HepG2 (cell line): ENCODE data around the gene CDH13. TPM values are rescaled to one million over a fixed set of nuclear protein-coding genes. Genes with fewer than 3 reads are reported as not detected.

Source experiments
- ATAC-seq: fragments of 200-7000 bp; cut with Tn5 transposase; 3 replicates; pipeline ENCODE4 v1.9.1; 2020; ENCODE audit warnings: mild to moderate bottlenecking, moderate library complexity
- BruUV-seq: library from RNA; stranded (reverse); fragments of 400-500 nt; replicated peaks from 2 replicates; lab custom pipeline; 2021; lab: Mats Ljungman, UMichigan
- CTCF ChIA-PET: fragments of 300-600 bp; formaldehyde crosslinking; extraction: SDS; loops from one replicate; lab custom pipeline; 2021; ENCODE audit warnings: low total read pairs, inconsistent platforms, low intra/inter-chr PET ratio; lab: Yijun Ruan, JAX
- POLR2A ChIA-PET: fragments of 350-600 bp; sonication (Branson Sonifier 250); formaldehyde crosslinking; loops from one replicate; lab custom pipeline; 2020; ENCODE audit warnings: antibody characterized with exemption, inconsistent platforms; lab: Yijun Ruan, JAX
- DNase-seq: peaks from one replicate; pipeline ENCODE4 v3.0.0-alpha.2; 2015; ENCODE audit warnings: low spot score
- FAIRE-seq: peaks from 3 replicates; lab custom pipeline; 2011; peaks lifted over from hg19 to GRCh38; lab: Jason Lieb, UNC
- H2AFZ ChIP-seq: one replicate; pipeline ENCODE4 v1.6.1; 2011; ENCODE audit warnings: low read length, inconsistent platforms
- H3K27ac ChIP-seq: fragments of 300-600 bp; 3 replicates; pipeline ENCODE4 v1.8.0; 2011; ENCODE audit warnings: mixed run types, mild to moderate bottlenecking, mixed read lengths, low read length, inconsistent platforms; ENCODE audit not compliant: insufficient read depth; ENCODE audit errors: extremely low read length
- H3K27me3 ChIP-seq, 2 experiments: fragments of 200-600 bp in 1 of 2; 2 replicates in 1 of 2; 3 replicates in 1 of 2; pipeline versions ENCODE4 v1.6.0 to v1.8.0; 2011; ENCODE audit warnings: low read length in 2 of 2, mild to moderate bottlenecking in 2 of 2, moderate library complexity in 2 of 2, inconsistent platforms in 1 of 2; ENCODE audit not compliant: insufficient read depth in 2 of 2, control insufficient read depth in 1 of 2
- H3K36me3 ChIP-seq, 2 experiments: fragments of 200-600 bp in 1 of 2; replicated peaks in 1 of 2; 2 replicates in 1 of 2; 3 replicates in 1 of 2; pipeline versions ENCODE4 v1.5.1 to v1.8.0; 2011; ENCODE audit warnings: low read length in 2 of 2, inconsistent platforms in 1 of 2; ENCODE audit not compliant: insufficient read depth in 2 of 2, control insufficient read depth in 1 of 2
- H3K4me1 ChIP-seq: 2 replicates; pipeline ENCODE4 v1.5.1; 2012; ENCODE audit warnings: low read length, inconsistent platforms; ENCODE audit not compliant: insufficient read depth
- H3K4me2 ChIP-seq: 2 replicates; pipeline ENCODE4 v1.6.0; 2011; ENCODE audit warnings: low read depth, low read length, inconsistent platforms
- H3K4me3 ChIP-seq, 3 experiments: fragments of 200-600 bp in 1 of 3; sonication (generic), shearing (Covaris generic) in 1 of 3; replicated peaks in 1 of 3; 2 replicates each; pipeline ENCODE4 v1.5.1; 2011 to 2016; ENCODE audit warnings: low read length in 3 of 3, inconsistent platforms in 2 of 3, low read depth in 2 of 3, mild to moderate bottlenecking in 2 of 3, control low read depth in 1 of 3, mixed read lengths in 1 of 3; ENCODE audit not compliant: insufficient read depth in 1 of 3
- H3K79me2 ChIP-seq: one replicate; pipeline ENCODE4 v1.6.1; 2011; ENCODE audit warnings: low read length, inconsistent platforms; ENCODE audit not compliant: insufficient read depth
- H3K9ac ChIP-seq: 2 replicates; pipeline ENCODE4 v1.6.0; 2011; ENCODE audit warnings: mild to moderate bottlenecking, low read depth, low read length, inconsistent platforms; ENCODE audit not compliant: insufficient read depth
- H3K9me3 ChIP-seq: 2 replicates; pipeline ENCODE4 v1.5.1; 2012; ENCODE audit warnings: mild to moderate bottlenecking, low read length
- H4K20me1 ChIP-seq: 2 replicates; pipeline ENCODE4 v1.6.0; 2011; ENCODE audit warnings: inconsistent platforms, mild to moderate bottlenecking, low read length, moderate library complexity; ENCODE audit not compliant: insufficient read depth
- ATF7 ChIP-seq, 2 experiments: fragments of 450-650 bp in 1 of 2; sonication (generic) in 1 of 2; formaldehyde crosslinking in 1 of 2; IDR thresholded peaks; 2 replicates each; pipeline versions ENCODE4 v1.4.0 to v1.6.1; 2016 to 2020; ENCODE audit warnings: antibody characterized with exemption in 1 of 2, mild to moderate bottlenecking in 1 of 2, missing genetic modification reagents in 1 of 2
- GATAD2A ChIP-seq: IDR thresholded peaks from 2 replicates; pipeline ENCODE4 v1.6.1; 2016
- HMG20A ChIP-seq: IDR thresholded peaks from 2 replicates; pipeline ENCODE4 v1.6.1; 2016; ENCODE audit warnings: borderline replicate concordance
- KAT7 ChIP-seq: IDR thresholded peaks from 2 replicates; pipeline ENCODE4 v1.6.1; 2018; ENCODE audit warnings: borderline replicate concordance, missing compliant biosample characterization
- NFYC ChIP-seq: IDR thresholded peaks from 2 replicates; pipeline ENCODE4 v1.6.1; 2016; ENCODE audit warnings: missing genetic modification reagents, missing compliant biosample characterization
- ZNF766 ChIP-seq: sonication (generic); formaldehyde crosslinking; IDR thresholded peaks from 2 replicates; pipeline ENCODE4 v1.5.0; 2020; ENCODE audit warnings: missing genetic modification reagents, borderline replicate concordance
- ZNF788 ChIP-seq: sonication (generic); formaldehyde crosslinking; IDR thresholded peaks from 2 replicates; pipeline ENCODE4 v1.5.0; 2020; ENCODE audit warnings: mild to moderate bottlenecking, missing genetic modification reagents, borderline replicate concordance
- WGBS: methylation state at CpG from one replicate; pipeline ENCODE4 v1.1.6; 2017; ENCODE audit warnings: low lambda C conversion rate; 5-methylcytosine and 5-hydroxymethylcytosine counted together
- in situ Hi-C: cut with HindIII; loops from 2 replicates; pipeline ENCODE4 v1.10.0; 2017; ENCODE audit warnings: low pct_unique_long_range_greater_than_20kb; ENCODE audit not compliant: extremely low pct_ligation_motif_present
- intact Hi-C: fragments of 100-400 bp; cut with micrococcal nuclease; formaldehyde crosslinking; loops from one replicate; pipeline ENCODE4 v1.10.0; 2022; ENCODE audit not compliant: unreplicated experiment
- polyA plus RNA-seq, 8 experiments: library from polyadenylated mRNA; depleted of rRNA in 3 of 8; stranded (reverse) in 7 of 8; unstranded in 1 of 8; fragments of >200 nt; fragmentation: Illumina TruSeq in 4 of 8; extraction: Trizol in 4 of 8; gene quantifications; 2 replicates each; pipeline versions ENCODE4 v1.2.1 to v1.2.3, GENCODE V29; 2011 to 2016; ENCODE audit warnings: low read depth in 4 of 8, missing spikeins in 1 of 8, mixed read lengths in 1 of 8; ENCODE audit not compliant: insufficient read depth in 1 of 8
- total RNA-seq, 5 experiments: library from RNA; depleted of rRNA; stranded (reverse); fragments of >200 nt; fragmentation: Illumina TruSeq; extraction: Trizol; gene quantifications; 2 replicates each; pipeline ENCODE4 v1.2.3, GENCODE V29; 2016; ENCODE audit warnings: low read depth in 1 of 5
- TF ChIP-seq, protein P1 (sequence below): sonication (generic); formaldehyde crosslinking; conservative IDR thresholded peaks from 2 replicates; pipeline ENCODE4 v1.4.0; 2020; ENCODE audit warnings: missing genetic modification reagents
- TF ChIP-seq, protein P2 (sequence below): sonication (generic); formaldehyde crosslinking; IDR thresholded peaks from 2 replicates; pipeline ENCODE4 v1.8.1; 2023; ENCODE audit warnings: mild to moderate bottlenecking, missing genetic modification reagents
- TF ChIP-seq, protein P3 (sequence below): sonication (generic); formaldehyde crosslinking; IDR thresholded peaks from 2 replicates; pipeline ENCODE4 v1.5.0; 2020; ENCODE audit warnings: missing genetic modification reagents
- TF ChIP-seq, protein P4 (sequence below): sonication (generic); formaldehyde crosslinking; IDR thresholded peaks from 2 replicates; pipeline ENCODE4 v1.5.0; 2020; ENCODE audit warnings: mild to moderate bottlenecking, missing genetic modification reagents

The CDH13 gene
- total and polyA plus RNA-seq, 2 of the 13 experiments (the other 11 are each of a cell fraction or from before 2014, with no cell fraction given), result not detected

DNA sequence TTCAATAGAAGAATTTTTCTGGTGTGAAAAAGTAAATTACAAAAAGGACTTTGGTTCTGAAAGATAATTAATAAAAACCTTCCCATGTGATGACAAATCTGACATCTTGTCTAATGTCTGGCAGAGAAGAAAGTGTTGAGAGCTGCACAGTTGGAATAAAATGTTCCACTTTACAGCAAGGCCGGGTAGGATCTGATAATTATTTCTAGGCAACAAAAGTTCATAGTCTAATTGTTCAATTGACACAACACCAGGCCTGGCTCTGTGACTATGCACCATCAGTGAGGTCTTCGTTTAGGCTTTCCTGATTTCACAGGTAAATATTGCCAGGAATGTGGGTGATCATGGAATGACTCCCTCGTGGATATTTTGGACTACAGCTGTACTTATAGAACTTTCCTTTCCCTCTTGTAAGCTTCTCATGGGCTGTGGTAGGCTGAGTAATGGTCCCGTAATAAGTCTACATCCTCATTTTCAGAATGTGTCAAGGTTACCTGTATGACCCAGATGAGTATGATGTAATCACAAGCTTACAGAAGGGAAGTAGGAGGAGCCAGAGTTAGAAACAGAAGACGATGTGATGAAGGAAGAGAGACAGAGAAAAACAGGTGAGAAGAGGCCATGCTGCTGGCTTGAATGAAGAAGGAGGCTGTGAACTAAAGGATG lies 217.0 kb downstream of the CDH13 start:
- no peak for TF ChIP-seq ZNF766 (CRISPR knock-in tag)
- peak; percentile 62 for TF ChIP-seq ATF7 (IDR thresholded peaks at IDR 0.05)
- no peak for TF ChIP-seq ATF7 (CRISPR knock-in tag; IDR thresholded peaks at IDR 0.05)
- TF ChIP-seq, protein P1, sequence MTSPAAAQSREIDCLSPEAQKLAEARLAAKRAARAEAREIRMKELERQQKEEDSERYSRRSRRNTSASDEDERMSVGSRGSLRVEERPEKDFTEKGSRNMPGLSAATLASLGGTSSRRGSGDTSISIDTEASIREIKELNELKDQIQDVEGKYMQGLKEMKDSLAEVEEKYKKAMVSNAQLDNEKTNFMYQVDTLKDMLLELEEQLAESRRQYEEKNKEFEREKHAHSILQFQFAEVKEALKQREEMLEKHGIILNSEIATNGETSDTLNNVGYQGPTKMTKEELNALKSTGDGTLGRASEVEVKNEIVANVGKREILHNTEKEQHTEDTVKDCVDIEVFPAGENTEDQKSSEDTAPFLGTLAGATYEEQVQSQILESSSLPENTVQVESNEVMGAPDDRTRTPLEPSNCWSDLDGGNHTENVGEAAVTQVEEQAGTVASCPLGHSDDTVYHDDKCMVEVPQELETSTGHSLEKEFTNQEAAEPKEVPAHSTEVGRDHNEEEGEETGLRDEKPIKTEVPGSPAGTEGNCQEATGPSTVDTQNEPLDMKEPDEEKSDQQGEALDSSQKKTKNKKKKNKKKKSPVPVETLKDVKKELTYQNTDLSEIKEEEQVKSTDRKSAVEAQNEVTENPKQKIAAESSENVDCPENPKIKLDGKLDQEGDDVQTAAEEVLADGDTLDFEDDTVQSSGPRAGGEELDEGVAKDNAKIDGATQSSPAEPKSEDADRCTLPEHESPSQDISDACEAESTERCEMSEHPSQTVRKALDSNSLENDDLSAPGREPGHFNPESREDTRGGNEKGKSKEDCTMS (CRISPR knock-in tag), result no peak
- TF ChIP-seq KAT7 (CRISPR knock-in tag), result no peak
- DNase-seq (no peak), FAIRE-seq (no peak), ATAC-seq (no peak)
- Histone ChIP-seq H3K27me3 (no peaks in the 10 kb centered on the region), H3K4me3 (no peak overlapping the region), H3K9me3 (peaks cover 82% of the 10 kb centered on the region), H3K4me1 (no peaks in the 10 kb centered on the region), H3K79me2 (no peaks in the 10 kb centered on the region), H3K9ac (no peak overlapping the region), H2AFZ (no peak overlapping the region), H3K4me2 (no peak overlapping the region), H4K20me1 (no peaks in the 10 kb centered on the region), H3K36me3 (no peaks in the 10 kb centered on the region), H3K27ac (no peak overlapping the region)
- WGBS, result 19% methylated on average over 5 of the region's 5 CpGs
- in situ Hi-C loops (no loop called here), intact Hi-C loops (no loop called here)
- CTCF ChIA-PET, result no interaction called here
- POLR2A ChIA-PET, result no interaction called here
- no TSS peak for BruUV-seq

DNA sequence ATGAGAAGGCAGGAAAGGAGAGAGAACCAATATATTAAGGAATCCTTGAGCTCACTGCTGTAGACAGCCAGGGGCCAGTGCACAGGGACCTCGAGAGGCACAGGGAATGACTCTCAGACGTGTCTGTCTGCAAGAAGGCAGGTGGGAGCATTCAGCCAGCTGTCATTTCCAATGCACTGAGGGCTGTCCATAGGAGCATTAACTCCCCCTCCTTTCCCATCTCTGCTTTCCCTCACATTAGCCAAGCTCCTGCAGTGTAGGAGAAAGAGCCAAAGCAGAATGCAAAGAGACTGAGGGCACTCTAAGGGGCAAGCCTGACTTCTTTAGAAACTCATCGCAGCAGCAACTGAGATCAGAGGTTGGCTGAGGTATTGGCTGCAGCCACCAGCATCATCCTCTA lies 218.3 kb downstream of the CDH13 start:
- Histone ChIP-seq H3K27me3 (no peaks in the 10 kb centered on the region), H3K4me2 (no peak overlapping the region), H3K9ac (no peak overlapping the region), H2AFZ (no peak overlapping the region), H3K79me2 (no peaks in the 10 kb centered on the region), H3K36me3 (no peaks in the 10 kb centered on the region), H3K9me3 (peaks cover 68% of the 10 kb centered on the region), H4K20me1 (no peaks in the 10 kb centered on the region), H3K4me1 (no peaks in the 10 kb centered on the region), H3K27ac (no peak overlapping the region), H3K4me3 (no peak overlapping the region)
- DNase-seq (no peak), FAIRE-seq (no peak), ATAC-seq (no peak)
- no TSS peak for BruUV-seq
- 17% methylated on average over 3 of the region's 3 CpGs for WGBS
- in situ Hi-C loops, result no loop called here
- POLR2A ChIA-PET, result no interaction called here
- CTCF ChIA-PET, result no interaction called here
- intact Hi-C loops, result no loop called here
- no peak for TF ChIP-seq ZNF788 (CRISPR knock-in tag)
- TF ChIP-seq, protein P2, sequence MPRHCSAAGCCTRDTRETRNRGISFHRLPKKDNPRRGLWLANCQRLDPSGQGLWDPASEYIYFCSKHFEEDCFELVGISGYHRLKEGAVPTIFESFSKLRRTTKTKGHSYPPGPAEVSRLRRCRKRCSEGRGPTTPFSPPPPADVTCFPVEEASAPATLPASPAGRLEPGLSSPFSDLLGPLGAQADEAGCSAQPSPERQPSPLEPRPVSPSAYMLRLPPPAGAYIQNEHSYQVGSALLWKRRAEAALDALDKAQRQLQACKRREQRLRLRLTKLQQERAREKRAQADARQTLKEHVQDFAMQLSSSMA (CRISPR knock-in tag), result no peak
- no peak for TF ChIP-seq HMG20A (CRISPR knock-in tag)
- TF ChIP-seq GATAD2A, result no peak
- no peak for TF ChIP-seq NFYC
- TF ChIP-seq, protein P3, sequence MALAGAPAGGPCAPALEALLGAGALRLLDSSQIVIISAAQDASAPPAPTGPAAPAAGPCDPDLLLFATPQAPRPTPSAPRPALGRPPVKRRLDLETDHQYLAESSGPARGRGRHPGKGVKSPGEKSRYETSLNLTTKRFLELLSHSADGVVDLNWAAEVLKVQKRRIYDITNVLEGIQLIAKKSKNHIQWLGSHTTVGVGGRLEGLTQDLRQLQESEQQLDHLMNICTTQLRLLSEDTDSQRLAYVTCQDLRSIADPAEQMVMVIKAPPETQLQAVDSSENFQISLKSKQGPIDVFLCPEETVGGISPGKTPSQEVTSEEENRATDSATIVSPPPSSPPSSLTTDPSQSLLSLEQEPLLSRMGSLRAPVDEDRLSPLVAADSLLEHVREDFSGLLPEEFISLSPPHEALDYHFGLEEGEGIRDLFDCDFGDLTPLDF, result no peak
- TF ChIP-seq, protein P4, sequence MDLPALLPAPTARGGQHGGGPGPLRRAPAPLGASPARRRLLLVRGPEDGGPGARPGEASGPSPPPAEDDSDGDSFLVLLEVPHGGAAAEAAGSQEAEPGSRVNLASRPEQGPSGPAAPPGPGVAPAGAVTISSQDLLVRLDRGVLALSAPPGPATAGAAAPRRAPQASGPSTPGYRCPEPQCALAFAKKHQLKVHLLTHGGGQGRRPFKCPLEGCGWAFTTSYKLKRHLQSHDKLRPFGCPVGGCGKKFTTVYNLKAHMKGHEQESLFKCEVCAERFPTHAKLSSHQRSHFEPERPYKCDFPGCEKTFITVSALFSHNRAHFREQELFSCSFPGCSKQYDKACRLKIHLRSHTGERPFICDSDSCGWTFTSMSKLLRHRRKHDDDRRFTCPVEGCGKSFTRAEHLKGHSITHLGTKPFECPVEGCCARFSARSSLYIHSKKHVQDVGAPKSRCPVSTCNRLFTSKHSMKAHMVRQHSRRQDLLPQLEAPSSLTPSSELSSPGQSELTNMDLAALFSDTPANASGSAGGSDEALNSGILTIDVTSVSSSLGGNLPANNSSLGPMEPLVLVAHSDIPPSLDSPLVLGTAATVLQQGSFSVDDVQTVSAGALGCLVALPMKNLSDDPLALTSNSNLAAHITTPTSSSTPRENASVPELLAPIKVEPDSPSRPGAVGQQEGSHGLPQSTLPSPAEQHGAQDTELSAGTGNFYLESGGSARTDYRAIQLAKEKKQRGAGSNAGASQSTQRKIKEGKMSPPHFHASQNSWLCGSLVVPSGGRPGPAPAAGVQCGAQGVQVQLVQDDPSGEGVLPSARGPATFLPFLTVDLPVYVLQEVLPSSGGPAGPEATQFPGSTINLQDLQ (CRISPR knock-in tag), result no peak
